ENCODE data around the gene SULF2.
"Not testable (repeated sequence)": the region's sequence is repeated elsewhere in the genome, so short reads cannot be mapped to it uniquely, and the experiment has no call there.

SULF2 gene

DNA sequence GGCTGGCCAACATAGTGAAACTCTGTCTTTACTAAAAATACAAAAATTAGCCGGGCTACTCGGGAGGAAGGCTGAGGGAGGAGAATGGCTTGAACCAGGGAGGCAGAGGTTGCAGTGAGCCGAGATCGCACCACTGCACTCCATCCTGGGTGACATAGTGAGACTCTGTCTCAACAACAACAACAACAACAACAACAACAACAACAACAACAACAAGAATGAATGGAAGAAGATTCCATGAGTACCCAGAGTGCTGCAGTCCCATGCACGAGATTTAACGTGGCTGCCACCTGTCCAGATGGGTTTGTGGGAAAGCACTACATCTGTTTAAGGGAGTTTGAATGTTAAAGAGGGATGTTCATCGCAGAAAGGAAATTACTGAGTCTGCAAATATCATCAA, 19.7 kb upstream of the SULF2 start:
- DNase-seq (ENCODE audit: low read depth), result not testable (repeated sequence)

DNA sequence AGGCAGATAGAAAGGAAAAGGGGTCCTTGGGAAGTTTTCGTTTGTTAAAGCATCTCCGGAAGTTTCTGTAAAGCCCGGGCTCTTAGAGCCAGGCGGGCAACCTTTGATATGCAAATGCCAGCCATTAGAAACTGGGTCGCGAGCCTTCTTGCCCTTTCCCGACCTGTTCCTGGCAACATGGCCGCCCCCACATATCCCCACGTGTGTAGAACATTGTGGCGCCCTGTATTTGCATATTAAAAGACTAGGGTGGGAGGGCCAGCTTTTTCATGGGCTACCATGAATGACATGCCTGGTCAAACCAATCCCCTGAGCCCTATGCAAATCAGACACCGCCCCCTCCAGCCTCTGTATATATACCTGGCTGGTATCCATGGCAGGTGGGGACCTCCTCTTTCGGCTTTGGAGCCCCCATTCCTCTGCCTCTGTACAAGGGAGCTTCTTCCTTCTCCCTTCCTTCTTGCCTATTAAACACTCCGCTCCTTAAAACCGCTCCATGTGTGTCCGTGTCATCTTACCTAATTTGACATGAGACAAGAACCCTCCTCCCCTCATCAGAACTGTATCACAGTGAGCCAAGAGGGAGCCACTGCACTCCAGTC, 19.0 kb upstream of the SULF2 start:
- DNase-seq (ENCODE audit: low read depth), result not testable (repeated sequence)

DNA sequence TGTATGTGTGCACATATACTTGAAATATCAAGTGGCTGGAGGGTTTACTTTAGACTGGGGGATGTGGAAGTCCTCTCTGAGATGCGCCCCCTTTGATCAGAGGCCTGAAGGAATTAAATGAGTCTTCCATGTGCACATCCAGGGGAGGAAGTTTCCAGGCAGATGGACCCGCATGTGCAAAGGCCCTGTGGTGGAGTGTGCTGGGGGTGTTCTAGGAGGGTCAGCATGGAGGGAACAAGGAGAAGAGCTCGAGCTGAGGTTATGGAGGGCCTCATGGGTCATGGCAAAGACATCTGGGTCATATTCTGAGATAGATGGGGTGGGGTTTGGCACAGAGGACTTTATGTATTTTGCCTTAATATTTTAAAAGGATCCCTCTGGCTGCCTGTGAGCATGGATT, 17.7 kb upstream of the SULF2 start:
- DNase-seq (ENCODE audit: low read depth), result no peak

DNA sequence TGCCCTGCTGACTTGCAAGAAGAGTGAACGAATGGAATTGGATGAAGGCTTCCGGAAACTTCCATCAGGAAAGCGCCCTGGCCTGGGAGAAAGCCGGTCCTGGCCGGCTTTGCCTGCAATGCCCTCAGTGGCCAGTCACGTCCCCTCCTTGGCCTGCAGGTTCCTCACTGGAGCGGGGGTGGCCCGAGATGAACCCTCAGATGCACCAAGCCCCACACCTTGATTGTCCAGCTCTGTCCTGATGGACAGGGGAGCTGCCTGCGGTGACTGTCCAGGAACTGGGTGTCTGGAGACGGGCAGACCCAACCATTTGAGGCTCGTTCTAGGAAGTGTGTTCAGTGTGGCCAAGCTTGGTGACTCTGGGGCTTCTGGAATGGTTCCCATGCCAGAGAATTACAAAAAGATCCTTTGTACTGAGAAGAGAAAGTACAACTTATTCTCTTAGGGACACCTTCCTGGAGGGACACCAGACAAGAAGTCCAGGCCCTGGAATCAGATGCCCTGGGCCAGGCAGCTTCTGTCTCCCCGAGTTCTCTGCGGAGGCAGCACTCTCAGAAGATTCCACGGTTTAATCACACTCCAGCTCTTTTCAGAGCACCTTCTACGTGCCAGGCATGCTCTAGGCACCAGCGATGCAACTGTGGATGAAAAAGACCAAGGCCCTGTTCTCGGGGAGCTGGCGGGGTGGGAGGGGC, 17.1 kb upstream of the SULF2 start:
- no peak for DNase-seq (ENCODE audit: low read depth)

GRCh38 chr20:47801759-47802158, 16.5 kb upstream of the SULF2 start:
- DNase-seq (ENCODE audit: low read depth), result no peak

GRCh38 chr20:47801079-47801478, 15.8 kb upstream of the SULF2 start:
- DNase-seq (ENCODE audit: low read depth), result no peak

- DNase-seq (ENCODE audit: low read depth), result no peak
Measured at GRCh38 chr20:47800623-47801022, 15.3 kb upstream of the SULF2 start.

DNA sequence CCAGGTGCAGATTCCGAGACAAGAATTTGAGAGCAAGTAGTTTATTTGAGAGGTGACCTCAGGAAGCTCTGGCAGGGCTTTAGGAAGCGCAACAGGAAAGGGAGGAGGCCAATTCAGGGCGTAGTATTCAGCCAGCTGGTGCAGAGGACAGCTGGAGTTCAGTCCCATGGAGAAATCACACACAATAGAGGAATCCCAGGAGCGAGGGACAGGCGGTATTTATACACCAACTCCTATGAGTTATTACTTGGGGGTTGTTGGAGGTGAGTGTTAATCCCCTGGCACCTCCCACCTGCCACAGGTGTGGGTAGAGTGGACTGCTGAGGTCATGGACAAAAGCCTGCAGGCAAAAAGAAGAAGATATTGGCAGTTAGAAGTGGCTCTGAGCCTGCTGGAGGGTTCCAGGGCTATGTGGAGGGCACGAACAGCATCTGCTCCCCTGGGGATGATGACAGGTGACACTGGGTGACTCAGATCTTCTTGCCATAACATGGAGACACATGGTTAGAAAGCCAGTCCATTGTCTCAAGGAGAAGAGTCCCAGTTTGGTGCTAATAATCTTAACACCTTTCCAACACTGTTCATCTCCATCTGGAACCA, 13.9 kb upstream of the SULF2 start:
- DNase-seq (ENCODE audit: low read depth), result no peak

GRCh38 chr20:47796971-47797370, 11.7 kb upstream of the SULF2 start:
- no peak for DNase-seq (ENCODE audit: low read depth)

DNA sequence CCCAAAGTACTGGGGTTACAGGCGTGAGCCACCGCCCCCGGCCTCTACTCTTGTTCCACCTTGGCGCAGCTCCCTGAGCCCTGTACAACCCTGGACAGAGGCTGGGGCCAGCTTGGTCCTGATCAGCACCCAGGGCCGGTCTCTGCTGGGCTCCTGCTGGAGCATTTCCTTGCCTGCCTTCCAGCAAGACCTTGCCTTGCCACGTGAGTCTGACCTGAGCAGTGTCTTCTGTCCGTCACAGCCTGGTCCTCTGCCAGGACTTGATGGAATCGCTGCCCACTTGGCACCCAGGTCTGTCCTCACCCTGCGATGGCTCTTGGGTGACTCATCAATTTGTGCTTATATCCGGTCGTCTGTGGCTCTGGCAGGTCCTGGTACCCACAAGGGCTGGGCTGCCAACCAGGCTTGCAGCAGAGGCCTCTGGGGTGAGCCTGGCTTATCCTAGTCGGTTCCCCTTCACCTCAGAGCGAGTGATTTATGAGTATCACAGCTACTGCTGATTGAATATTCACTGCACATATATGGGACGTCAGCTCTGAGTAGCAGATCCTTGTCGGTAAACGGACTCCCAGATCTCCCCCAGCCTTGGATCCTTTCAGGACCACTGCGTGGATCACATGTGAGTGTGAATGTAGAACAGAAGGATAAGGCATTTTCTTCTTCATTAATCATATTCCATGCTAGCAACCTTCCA, 10.1 kb upstream of the SULF2 start:
- DNase-seq (ENCODE audit: low read depth), result no peak

DNA sequence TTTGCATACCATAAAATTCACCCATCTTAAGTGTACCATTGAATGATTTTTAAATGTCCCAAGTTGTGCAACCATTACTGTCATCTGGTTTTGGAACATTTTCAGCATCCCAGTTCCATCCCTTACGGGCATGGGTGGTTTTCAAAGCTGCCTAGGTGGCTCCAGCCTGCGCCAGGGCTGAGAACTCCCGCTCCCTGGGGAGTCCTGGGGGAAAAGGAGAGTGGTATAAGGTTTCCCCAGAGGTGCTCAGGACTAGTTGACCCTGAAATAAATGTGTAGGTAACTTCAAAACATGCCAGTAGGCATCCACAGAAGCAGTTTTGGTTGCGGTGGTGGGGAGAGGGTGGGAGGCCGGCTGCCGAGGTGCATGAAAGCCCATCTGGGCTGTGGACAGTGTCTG, 9.0 kb upstream of the SULF2 start:
- DNase-seq (ENCODE audit: low read depth), result not testable (repeated sequence)

GRCh38 chr20:47792021-47792618, 6.8 kb upstream of the SULF2 start:
- no peak for DNase-seq (ENCODE audit: low read depth)

GRCh38 chr20:47791084-47791599, 5.9 kb upstream of the SULF2 start:
- DNase-seq (ENCODE audit: low read depth), result no peak

- no peak for DNase-seq (ENCODE audit: low read depth)
Measured at GRCh38 chr20:47790580-47790965, 5.3 kb upstream of the SULF2 start.

DNA sequence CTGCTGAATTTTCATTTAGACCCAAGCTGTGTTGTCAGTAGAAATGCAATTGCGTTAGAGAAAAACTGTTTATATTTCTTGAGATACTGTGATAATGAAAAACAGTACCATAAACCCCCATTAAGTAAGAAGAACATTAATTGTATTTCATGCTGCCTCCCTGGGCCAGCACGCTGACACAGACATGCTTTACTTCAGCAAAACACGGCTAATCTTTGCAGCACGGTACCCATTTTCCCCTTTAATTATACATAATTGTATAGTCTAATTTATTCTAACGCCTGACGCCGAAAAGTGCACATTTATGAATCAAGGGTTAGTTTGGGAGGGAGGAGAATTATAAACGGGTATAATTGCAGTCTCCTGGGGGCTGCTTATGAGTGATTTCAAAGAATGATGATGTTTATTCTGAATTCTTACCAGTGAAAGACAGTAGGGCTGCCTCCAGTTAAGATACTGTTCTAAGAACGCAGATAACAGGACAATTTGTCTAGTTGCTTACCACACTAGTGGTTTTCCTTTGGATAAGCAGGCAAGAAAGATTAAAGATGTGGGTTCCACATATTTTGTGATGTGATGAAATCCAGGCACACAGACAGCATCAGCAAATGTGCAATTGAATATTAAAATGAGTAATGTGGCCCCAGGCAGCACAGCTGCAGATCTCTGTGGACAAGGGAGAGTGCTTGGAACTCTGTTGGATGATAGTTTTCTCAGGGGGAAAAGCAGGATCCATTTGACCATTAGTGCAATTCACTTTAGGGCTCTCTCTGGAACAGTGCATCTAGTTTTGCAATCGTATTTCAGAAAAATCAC, 4.7 kb upstream of the SULF2 start:
- DNase-seq (ENCODE audit: low read depth), result no peak

DNA sequence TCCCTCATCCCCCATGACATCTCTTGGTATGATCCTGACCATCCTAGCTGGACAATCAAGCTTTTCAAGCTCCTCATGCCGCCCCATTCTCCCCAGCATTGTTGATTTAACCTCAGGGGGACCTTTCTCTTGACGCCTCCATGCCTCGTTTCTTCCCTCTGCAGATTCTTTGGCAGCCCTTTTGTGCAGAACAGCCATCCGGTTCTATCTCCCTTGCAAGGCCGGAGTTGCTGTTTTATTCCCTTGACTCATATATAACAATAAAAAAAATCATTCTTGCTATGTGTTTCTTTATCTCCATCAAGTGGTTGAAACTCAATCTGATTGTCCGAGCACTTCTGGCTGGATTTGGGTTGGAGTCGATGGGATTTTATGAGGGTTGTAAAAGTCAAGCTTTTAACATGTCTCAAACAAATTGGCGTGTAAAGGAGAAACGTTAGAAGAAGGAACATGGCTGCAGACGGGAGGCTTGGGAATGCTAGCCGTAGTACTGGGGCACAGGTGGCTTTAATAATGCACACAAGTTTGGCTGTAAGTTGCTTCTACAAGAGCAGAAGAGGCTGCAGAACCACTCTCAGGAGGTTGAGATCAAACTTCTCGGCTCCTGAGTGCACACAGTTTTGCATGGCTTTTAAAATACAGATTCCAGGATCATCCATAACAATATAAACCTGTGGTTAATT, 3.9 kb upstream of the SULF2 start:
- no peak for DNase-seq (ENCODE audit: low read depth)

GRCh38 chr20:47788741-47789080, 3.4 kb upstream of the SULF2 start:
- DNase-seq (ENCODE audit: low read depth), result no peak

- DNase-seq (ENCODE audit: low read depth), result no peak
Measured at GRCh38 chr20:47786765-47787107, 1.5 kb upstream of the SULF2 start.

DNA sequence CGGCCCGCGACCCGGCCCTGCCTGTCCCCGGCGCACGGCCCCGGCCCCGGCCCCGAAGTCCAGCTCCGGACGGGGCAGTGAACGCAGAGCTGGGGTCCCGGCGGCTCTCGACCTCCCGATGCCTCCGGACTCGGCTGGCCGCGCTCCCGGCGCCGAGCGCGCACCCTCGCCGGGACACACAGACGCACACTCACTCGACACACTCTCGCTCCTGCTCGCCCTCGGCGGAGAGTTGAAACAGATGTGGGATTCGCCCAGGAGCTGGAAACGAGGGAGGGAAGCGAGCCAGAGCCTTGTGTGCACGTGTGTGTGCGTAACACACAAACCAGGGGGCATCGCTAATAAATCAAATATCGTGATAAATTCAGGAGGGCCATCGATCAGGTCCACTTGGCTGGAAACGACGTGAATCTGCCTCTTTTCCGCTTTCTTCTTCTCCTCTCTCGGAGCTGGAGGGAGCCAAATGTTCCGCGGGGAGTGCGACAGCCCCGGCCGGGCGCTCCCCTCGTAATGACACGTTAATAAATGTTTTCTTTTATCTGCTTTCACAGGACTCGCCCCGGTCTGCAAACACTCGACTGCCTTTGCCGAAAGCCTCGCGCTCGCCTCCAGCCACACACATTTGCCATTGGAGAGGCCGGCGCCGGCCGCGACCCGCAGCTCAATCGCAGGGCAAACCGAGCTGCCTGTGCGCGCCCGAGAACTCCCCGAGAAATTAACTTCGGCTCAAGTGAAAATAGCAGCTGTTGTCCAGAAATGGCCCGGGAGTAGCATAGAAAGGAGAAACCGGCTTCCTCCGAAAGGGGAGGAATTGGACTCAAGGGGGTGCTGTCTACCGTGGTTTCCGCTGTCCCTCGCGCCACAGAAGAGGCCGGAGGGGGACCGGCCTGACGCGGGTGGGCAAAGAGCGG, 828 bp upstream of the SULF2 start:
- DNase-seq (ENCODE audit: low read depth), result no peak

All from stimulated activated CD8-positive, alpha-beta memory T cell treated with anti-CD3 and anti-CD28 coated beads, Interleukin-15, amount 100 ng/mL, for 24 hours (primary cell).